PC-9 (cell line): ENCODE measurements around the gene LRRC37B.
"Not testable (repeated sequence)": the region's sequence is repeated elsewhere in the genome, so short reads cannot be mapped to it uniquely, and the experiment has no call there.

Experiments used
- EZH2 ChIP-seq: fragments of 200-600 bp; sonication (generic); IDR thresholded peaks from 2 replicates; pipeline ENCODE4 v1.8.0; 2017; ENCODE audit warnings: antibody characterized with exemption, low read depth
- TF ChIP-seq, protein P1 (sequence below): fragments of 200-600 bp; sonication (generic); conservative IDR thresholded peaks from 2 replicates; pipeline ENCODE4 v1.6.1; 2017; ENCODE audit warnings: mixed run types, antibody characterized with exemption, mild to moderate bottlenecking, moderate library complexity

DNA sequence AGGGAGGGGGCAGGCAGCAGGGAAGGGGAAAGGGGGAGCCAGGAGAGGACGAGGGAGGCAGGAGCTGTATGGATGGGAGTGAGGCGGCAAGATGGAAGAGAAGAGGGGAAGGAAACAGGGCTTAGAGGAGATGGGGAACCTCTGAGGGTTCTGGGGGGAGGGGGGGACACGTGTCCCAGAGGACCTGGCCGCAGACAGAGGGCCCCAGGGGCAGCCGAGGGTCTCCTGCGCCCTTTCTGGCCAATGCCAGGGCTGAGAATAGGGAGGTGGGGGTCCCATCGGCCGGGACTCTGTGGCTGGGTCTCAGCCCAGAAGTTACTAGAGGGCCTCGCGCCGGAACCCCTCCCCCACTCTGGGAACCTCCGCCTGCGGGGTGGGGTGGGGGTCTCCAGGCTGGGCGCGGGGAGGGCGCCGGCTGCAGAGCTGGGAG is 76.4 kb downstream of the LRRC37B start:
- TF ChIP-seq, protein P1, sequence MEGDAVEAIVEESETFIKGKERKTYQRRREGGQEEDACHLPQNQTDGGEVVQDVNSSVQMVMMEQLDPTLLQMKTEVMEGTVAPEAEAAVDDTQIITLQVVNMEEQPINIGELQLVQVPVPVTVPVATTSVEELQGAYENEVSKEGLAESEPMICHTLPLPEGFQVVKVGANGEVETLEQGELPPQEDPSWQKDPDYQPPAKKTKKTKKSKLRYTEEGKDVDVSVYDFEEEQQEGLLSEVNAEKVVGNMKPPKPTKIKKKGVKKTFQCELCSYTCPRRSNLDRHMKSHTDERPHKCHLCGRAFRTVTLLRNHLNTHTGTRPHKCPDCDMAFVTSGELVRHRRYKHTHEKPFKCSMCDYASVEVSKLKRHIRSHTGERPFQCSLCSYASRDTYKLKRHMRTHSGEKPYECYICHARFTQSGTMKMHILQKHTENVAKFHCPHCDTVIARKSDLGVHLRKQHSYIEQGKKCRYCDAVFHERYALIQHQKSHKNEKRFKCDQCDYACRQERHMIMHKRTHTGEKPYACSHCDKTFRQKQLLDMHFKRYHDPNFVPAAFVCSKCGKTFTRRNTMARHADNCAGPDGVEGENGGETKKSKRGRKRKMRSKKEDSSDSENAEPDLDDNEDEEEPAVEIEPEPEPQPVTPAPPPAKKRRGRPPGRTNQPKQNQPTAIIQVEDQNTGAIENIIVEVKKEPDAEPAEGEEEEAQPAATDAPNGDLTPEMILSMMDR: not testable (repeated sequence)
- not testable (repeated sequence) for TF ChIP-seq EZH2
